RPMI7951 (cell line): Measurements from ENCODE around the gene NUDT1. TPM values are rescaled to one million over a fixed set of nuclear protein-coding genes. Genes with fewer than 3 reads are reported as not detected.
"Not testable (repeated sequence)": the region's sequence is repeated elsewhere in the genome, so short reads cannot be mapped to it uniquely, and the experiment has no call there.

Experiments
- DNase-seq: peaks from one replicate; pipeline ENCODE4 v3.0.0-alpha.2; 2012; ENCODE audit warnings: low read depth
- total RNA-seq: library from RNA; depleted of rRNA; stranded (reverse); fragments of >200 nt; shearing (Covaris generic); gene quantifications from 2 replicates; pipeline ENCODE4 v1.2.3, GENCODE V29; 2014

NUDT1 gene
- total RNA-seq, 1 experiment from 2014 or later = 131 TPM

GRCh38 chr7:2269089-2269990 is 27.3 kb downstream of the NUDT1 start:
- not testable (repeated sequence) for DNase-seq

DNA sequence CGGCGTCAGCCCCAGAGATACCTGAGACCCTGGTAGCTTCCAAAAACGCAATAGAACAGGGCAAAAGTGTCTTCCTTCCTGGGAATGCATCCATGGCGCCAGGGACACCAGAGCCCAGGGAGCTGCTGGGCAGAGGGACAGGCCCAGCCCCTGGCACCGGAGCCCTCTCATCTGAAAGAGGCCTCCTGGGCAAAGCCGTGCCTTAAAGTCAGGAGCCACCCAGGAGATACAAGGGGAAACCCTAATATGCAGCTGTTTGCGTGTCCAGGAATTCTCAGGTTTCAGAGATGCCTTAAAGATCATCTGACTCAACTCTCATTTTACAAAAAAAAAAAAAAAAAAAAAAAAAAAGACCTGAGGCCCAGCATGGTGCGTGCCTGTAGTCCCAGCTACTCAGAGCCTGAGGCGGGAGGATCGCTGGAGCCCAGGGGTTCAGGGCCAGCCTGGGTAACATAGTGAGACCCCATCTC is 28.0 kb downstream of the NUDT1 start:
- no peak for DNase-seq

GRCh38 chr7:2270495-2270894 is 28.5 kb downstream of the NUDT1 start:
- DNase-seq = no peak

DNA sequence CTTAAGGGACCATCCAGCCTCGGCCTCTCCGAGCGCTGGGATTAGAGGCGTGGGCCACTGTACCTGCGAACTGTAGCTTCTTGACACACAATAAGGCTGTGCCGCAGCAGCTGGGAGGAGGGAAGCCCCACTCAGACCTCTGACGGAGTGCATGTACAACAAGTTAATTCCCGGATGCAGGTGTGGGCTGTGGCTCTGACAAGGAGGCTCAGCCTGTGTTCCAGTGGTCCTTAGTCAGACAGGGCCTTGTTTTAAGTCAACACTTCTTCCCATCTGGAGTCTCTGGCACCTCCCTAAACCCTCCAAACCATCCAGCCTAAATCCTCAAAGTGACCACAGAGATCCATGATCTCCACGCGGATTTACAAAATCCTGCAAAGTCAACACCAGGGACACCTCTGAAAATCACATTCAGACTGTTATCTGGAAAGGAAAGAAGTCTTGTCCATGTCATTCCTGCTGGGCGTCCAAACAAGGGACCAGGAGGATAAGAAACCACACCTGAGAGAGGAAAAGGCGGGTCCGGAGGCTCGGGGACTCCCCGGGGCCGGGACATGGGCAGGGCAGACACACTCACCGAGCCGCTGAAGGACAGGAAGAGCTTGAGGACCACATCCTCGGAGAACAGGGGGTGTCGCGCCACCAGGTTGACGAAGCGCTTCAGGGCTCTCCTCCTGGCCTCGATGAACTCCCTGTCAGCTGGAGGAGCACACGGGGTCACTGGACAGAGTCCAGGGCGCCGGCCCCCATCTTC is 29.4 kb downstream of the NUDT1 start:
- DNase-seq = no peak

- DNase-seq = no peak
Observed at GRCh38 chr7:2272031-2272430, 30.0 kb downstream of the NUDT1 start.

GRCh38 chr7:2273866-2274265 is 31.8 kb downstream of the NUDT1 start:
- no peak for DNase-seq

- DNase-seq = no peak
Observed at GRCh38 chr7:2274666-2275065, 32.6 kb downstream of the NUDT1 start.

DNA sequence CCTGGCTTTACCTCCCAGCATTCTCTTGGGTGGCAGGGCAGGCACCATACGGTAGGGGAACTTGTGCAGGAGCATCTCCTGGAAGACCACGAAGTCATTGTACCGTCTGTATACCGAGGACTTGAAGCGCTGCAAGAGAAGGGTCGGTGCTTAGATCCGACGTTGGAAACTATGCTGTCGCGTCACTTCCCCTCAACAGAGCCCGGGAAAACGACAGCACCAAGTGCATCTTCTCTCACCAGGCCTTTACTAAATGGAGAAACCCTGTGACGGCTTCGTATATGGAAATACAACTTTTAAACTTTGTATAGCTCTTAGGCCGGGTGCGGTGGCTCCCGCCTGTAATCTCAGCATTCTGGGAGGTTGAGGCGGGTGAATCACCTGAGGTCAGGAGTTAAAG is 33.1 kb downstream of the NUDT1 start:
- no peak for DNase-seq

DNA sequence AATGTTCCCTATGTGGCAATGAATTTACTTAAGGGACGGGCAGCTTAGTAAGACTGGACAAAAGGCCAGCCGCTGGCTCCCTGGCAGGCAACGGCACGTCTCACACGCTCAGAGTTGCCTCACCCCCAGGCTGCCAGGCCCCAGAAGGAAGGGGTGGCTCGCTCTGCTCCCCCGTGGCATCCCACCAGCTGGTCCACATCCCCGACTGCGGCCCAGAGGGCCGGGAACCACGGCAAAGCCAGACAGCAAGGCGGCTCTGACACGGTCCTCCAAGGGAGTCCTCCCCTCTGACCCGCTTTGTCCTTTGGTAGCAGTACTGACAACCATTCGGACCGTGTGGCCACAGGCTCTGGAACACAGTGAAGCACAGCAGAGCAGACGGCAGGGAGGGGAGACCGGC is 34.1 kb downstream of the NUDT1 start:
- no peak for DNase-seq

GRCh38 chr7:2278026-2278425 is 36.0 kb downstream of the NUDT1 start:
- no peak for DNase-seq

GRCh38 chr7:2279896-2280295 is 37.9 kb downstream of the NUDT1 start:
- no peak for DNase-seq

GRCh38 chr7:2280424-2280823 is 38.4 kb downstream of the NUDT1 start:
- DNase-seq = no peak

GRCh38 chr7:2281541-2281940 is 39.5 kb downstream of the NUDT1 start:
- no peak for DNase-seq

DNA sequence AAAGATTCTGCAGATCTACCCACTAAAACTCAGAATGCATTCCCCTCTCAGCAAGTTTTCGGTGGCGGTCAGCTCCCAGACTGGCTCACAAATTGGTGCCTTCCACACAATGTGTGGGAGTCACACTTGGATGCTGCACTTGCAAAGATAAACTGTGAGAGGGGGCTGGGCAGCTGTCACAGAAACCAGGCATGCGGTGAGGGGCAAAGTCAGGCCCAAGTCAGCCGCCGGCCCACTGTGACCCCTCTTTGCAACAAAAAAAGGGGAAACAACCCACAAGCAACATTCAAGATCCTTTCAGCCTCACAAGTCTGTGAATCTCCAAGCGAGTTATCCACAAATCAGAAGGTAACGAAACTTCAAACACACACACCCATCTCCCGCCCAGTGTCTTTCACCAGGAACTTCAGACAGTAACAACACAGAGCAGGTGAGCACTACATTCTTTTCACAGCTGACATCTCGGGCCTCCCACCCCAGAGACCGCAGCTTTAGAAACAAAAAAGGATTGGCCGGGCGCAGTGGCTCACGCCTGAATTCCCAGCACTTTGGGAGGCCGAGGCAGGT is 40.2 kb downstream of the NUDT1 start:
- no peak for DNase-seq

DNA sequence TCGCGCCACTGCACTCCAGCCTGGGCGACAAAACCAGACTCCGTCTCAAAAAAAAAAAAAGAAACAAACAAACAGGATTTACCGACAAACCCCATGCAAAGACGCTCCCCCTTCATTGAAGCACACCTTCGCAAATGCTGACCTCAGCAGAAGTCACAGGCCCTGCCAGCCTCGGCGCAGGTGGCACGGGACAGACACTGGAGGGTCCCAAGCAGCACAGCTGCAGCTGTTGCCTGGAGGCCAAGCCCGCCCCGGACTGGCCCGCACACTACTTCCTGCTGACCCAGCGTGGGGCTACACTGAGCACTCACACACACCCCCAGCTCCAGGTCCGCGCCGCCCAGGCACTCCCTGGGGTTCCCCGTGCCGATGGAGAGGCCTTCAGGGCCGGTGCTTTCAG is 41.0 kb downstream of the NUDT1 start:
- DNase-seq = no peak

GRCh38 chr7:2287745-2288144 is 45.7 kb downstream of the NUDT1 start:
- no peak for DNase-seq

DNA sequence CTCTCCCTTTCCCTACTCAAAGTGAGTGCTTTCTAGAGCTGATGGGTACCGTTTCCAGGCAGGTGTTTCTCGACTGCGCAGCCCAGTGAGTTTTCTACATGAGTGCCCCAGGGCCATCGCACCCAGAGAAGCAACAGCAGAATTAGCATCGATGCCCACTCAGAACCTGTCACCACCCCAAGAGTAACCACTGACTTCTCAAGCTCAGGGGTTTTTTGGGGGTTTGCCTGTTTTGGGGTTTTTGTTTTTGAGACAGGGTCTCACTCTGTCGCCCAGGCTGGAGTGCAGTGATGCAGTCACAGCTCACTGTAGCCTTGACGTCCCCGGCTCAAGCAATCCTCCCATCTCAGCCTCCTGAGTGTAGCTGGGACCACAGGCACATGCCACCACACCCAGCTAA is 46.5 kb downstream of the NUDT1 start:
- no peak for DNase-seq

DNA sequence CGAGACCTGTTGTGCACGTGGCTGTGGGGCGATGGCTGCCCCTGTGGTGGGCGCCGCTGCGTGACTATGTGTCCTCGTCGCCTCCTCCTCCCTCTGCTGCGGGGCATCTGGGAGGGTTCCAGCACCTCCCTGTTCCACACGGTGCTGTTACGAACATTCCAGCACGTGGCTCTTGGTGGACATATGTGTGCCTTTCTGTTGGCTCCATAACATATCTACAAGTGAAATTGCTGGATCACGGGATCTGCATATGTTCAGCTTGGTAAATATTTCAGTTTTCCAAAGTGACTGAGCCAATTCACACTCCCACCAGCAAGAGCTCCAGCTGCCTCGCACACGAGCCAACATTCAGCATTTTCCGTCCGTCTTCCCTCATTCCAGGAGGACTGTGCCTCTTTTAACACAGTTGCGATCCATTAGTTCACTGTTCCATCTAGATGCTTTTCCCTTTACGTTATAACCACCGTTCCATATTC is 47.1 kb downstream of the NUDT1 start:
- DNase-seq = no peak

GRCh38 chr7:2289621-2290020 is 47.6 kb downstream of the NUDT1 start:
- no peak for DNase-seq

- DNase-seq = no peak
Observed at GRCh38 chr7:2290877-2291276, 48.9 kb downstream of the NUDT1 start.

DNA sequence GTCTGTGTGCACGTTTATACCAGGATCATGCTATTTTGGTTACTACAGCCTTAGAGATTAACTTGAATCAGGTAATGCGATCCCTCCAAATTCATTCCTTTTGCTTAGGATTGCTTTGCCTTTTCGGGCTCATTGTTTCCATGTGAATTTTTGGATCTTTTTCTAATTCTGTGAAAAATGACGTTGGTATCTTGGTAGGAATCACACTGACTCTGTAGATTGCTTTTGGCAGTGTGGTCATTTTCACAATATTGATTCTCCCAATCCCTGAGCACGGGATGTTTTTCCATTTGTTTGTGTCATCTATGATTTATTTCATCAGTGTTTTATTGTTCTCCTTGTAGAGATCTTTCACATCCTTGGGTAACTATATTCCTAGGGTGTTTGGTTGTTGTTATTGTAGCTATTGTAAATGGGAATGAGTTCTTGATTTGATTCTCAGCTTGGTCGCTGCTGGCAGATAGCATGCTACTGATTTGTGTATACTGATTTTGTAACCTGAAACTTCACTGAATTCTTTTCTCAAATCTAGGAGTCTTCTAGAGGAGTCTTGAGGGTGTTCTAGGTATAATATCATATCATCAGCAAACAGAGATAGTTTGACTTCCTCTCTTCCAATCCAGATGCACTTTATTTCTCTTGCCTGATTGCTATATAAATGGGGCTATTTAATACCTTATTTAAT is 54.1 kb downstream of the NUDT1 start:
- no peak for DNase-seq

DNA sequence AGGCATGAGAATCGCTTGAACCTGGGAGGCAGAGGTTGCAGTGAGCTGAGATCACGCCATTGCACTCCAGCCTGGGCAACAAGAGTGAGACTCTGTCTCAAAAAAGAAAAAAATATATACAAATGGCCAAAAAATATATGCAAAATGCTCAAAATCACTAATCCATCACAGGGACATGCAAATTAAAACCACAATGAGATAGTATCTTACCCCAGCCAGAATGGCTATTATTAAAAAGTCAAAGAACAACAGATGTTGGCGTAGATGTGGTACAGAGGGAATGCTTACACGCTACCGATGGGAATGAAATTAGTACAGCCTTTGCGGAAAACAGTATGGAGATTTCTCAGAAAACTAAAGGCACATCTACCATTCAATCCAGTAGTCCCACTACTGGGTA is 54.8 kb downstream of the NUDT1 start:
- no peak for DNase-seq
